HCT116 (cell line): ENCODE data around the gene C12orf43.

ENCODE experiments used
- CEBPB ChIP-seq: IDR thresholded peaks from 2 replicates; pipeline ENCODE4 v1.6.1; 2012; ENCODE audit warnings: low read depth
- EZH2 ChIP-seq: fragments of 200-600 bp; sonication (generic); IDR thresholded peaks from 2 replicates; pipeline ENCODE4 v1.6.1; 2017; ENCODE audit warnings: antibody characterized with exemption, mixed run types
- JUND ChIP-seq: IDR thresholded peaks from 2 replicates; pipeline ENCODE4 v1.6.1; 2012
- POLR2A ChIP-seq: IDR thresholded peaks from 2 replicates; pipeline ENCODE4 v1.7.0; 2011; ENCODE audit warnings: borderline replicate concordance; ENCODE audit not compliant: insufficient read depth, insufficient read length; ENCODE audit errors: extremely low read depth
- POLR2AphosphoS5 ChIP-seq: IDR thresholded peaks from 2 replicates; pipeline ENCODE4 v1.6.1; 2011; ENCODE audit warnings: mild to moderate bottlenecking, low read depth, low read length, moderate library complexity
- RAD21 ChIP-seq: IDR thresholded peaks from 2 replicates; pipeline ENCODE4 v1.6.1; 2012; ENCODE audit warnings: low read depth, mild to moderate bottlenecking
- SRF ChIP-seq: IDR thresholded peaks from 2 replicates; pipeline ENCODE4 v1.6.1; 2012; ENCODE audit warnings: low read depth
- YY1 ChIP-seq: IDR thresholded peaks from 2 replicates; pipeline ENCODE4 v1.6.1; 2011; ENCODE audit warnings: low read length, low read depth, moderate library complexity, mild to moderate bottlenecking; ENCODE audit not compliant: insufficient replicate concordance; ENCODE audit errors: extremely low read depth
- ZBTB33 ChIP-seq: IDR thresholded peaks from 2 replicates; pipeline ENCODE4 v1.6.1; 2011; ENCODE audit warnings: mild to moderate bottlenecking, low read length, moderate library complexity; ENCODE audit not compliant: insufficient replicate concordance; ENCODE audit errors: extremely low read depth
- ZNF274 ChIP-seq: fragments of 200-500 bp; sonication (Bioruptor generic); IDR thresholded peaks from 2 replicates; pipeline ENCODE4 v1.6.1; 2014; ENCODE audit warnings: mild to moderate bottlenecking, low read depth, low read length, inconsistent platforms
- TF ChIP-seq, protein P1 (sequence below), 3 experiments: fragments of 200-600 bp in 1 of 3; sonication (generic) in 1 of 3; IDR thresholded peaks in 2 of 3; conservative IDR thresholded peaks in 1 of 3; 2 replicates each; pipeline ENCODE4 v1.5.1; 2012 to 2017; ENCODE audit warnings: low read depth in 2 of 3, low read length in 2 of 3, antibody characterized with exemption in 1 of 3, borderline replicate concordance in 1 of 3, control low read depth in 1 of 3, mild to moderate bottlenecking in 1 of 3, mixed read lengths in 1 of 3, mixed run types in 1 of 3, moderate library complexity in 1 of 3; ENCODE audit not compliant: insufficient read depth in 1 of 3

GRCh38 chr12:121030576-121031212, 14.4 kb upstream of the C12orf43 start:
- no peak for TF ChIP-seq POLR2A
- no peak for TF ChIP-seq RAD21
- TF ChIP-seq, protein P1, sequence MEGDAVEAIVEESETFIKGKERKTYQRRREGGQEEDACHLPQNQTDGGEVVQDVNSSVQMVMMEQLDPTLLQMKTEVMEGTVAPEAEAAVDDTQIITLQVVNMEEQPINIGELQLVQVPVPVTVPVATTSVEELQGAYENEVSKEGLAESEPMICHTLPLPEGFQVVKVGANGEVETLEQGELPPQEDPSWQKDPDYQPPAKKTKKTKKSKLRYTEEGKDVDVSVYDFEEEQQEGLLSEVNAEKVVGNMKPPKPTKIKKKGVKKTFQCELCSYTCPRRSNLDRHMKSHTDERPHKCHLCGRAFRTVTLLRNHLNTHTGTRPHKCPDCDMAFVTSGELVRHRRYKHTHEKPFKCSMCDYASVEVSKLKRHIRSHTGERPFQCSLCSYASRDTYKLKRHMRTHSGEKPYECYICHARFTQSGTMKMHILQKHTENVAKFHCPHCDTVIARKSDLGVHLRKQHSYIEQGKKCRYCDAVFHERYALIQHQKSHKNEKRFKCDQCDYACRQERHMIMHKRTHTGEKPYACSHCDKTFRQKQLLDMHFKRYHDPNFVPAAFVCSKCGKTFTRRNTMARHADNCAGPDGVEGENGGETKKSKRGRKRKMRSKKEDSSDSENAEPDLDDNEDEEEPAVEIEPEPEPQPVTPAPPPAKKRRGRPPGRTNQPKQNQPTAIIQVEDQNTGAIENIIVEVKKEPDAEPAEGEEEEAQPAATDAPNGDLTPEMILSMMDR (IDR thresholded peaks at IDR 0.05 in 2 of 3, conservative IDR thresholded peaks at IDR 0.05 in 1 of 3; ENCODE audit: borderline replicate concordance in 1 of 3, insufficient read depth in 1 of 3, low read depth in 2 of 3, low read length in 2 of 3) = no peak
- no peak for TF ChIP-seq EZH2
- TF ChIP-seq SRF = no peak
- no peak for TF ChIP-seq POLR2AphosphoS5
- no peak for TF ChIP-seq CEBPB
- TF ChIP-seq ZBTB33 = no peak
- TF ChIP-seq YY1 = no peak
- no peak for TF ChIP-seq JUND
- no peak for TF ChIP-seq ZNF274
